Fibroblast of lung (primary cell): ENCODE results near the gene PTX4. TPM values are rescaled to one million over a fixed set of nuclear protein-coding genes. Genes with fewer than 3 reads are reported as not detected.

ENCODE experiments used
- DNase-seq, 2 donors: peaks; one replicate each; pipeline versions ENCODE4 v3.0.0 to v3.0.0-alpha.2; 2010; ENCODE audit warnings: low read depth in 2 of 2
- H2AFZ ChIP-seq: 2 replicates; pipeline ENCODE4 v1.5.1; 2012; ENCODE audit warnings: low read length, control low read depth, inconsistent platforms
- H3K27ac ChIP-seq: 2 replicates; pipeline ENCODE4 v1.5.1; 2011; ENCODE audit warnings: low read length, control low read depth; ENCODE audit not compliant: insufficient read depth
- H3K27me3 ChIP-seq: 2 replicates; pipeline ENCODE4 v1.5.1; 2011; ENCODE audit warnings: mild to moderate bottlenecking, low read length; ENCODE audit not compliant: control insufficient read depth, insufficient read depth
- H3K36me3 ChIP-seq: 2 replicates; pipeline ENCODE4 v1.5.1; 2011; ENCODE audit warnings: low read length; ENCODE audit not compliant: control insufficient read depth, insufficient read depth
- H3K4me1 ChIP-seq: 2 replicates; pipeline ENCODE4 v1.5.1; 2011; ENCODE audit warnings: low read length; ENCODE audit not compliant: control insufficient read depth, insufficient read depth; ENCODE audit errors: extremely low read depth
- H3K4me2 ChIP-seq: 2 replicates; pipeline ENCODE4 v1.5.1; 2011; ENCODE audit warnings: low read length, control low read depth; ENCODE audit not compliant: insufficient read depth; ENCODE audit errors: extremely low read depth
- H3K4me3 ChIP-seq, 4 experiments: fragments of 200-600 bp in 1 of 4; sonication (generic) in 1 of 4; replicated peaks in 1 of 4; 2 replicates each; pipeline ENCODE4 v1.5.1; 2011 to 2016; ENCODE audit warnings: low read length in 4 of 4, low read depth in 3 of 4, mild to moderate bottlenecking in 3 of 4, control low read depth in 2 of 4, inconsistent platforms in 1 of 4, mixed read lengths in 1 of 4; ENCODE audit not compliant: insufficient read depth in 1 of 4; ENCODE audit errors: control extremely low read depth in 1 of 4
- H3K79me2 ChIP-seq: 2 replicates; pipeline ENCODE4 v1.5.1; 2012; ENCODE audit warnings: mild to moderate bottlenecking, low read length, inconsistent platforms; ENCODE audit not compliant: control insufficient read depth, insufficient read depth
- H3K9ac ChIP-seq: 2 replicates; pipeline ENCODE4 v1.5.1; 2011; ENCODE audit warnings: mild to moderate bottlenecking, low read length, control low read depth; ENCODE audit not compliant: insufficient read depth
- H3K9me3 ChIP-seq: 2 replicates; pipeline ENCODE4 v1.5.1; 2012; ENCODE audit warnings: low read depth, low read length; ENCODE audit not compliant: control insufficient read depth, insufficient read depth
- H4K20me1 ChIP-seq: 2 replicates; pipeline ENCODE4 v1.5.1; 2011; ENCODE audit warnings: low read length; ENCODE audit not compliant: control insufficient read depth, insufficient read depth; ENCODE audit errors: extremely low read depth
- EZH2 ChIP-seq: IDR thresholded peaks from 2 replicates; pipeline ENCODE4 v1.5.1; 2012; ENCODE audit warnings: low read length, control low read depth, mild to moderate bottlenecking; ENCODE audit errors: missing control alignments
- polyA plus RNA-seq, 2 donors: library from polyadenylated mRNA; depleted of rRNA in 1 of 2; stranded (reverse) in 1 of 2; unstranded in 1 of 2; fragments of >200 nt; gene quantifications; 2 replicates each; pipeline ENCODE4 v1.2.1, GENCODE V29; 2011 to 2012; ENCODE audit warnings: missing spikeins in 1 of 2
- total RNA-seq: library from RNA; depleted of rRNA; stranded (reverse); fragments of >200 nt; gene quantifications from 2 replicates; pipeline ENCODE4 v1.2.1, GENCODE V29; 2014
- TF ChIP-seq, protein P1 (sequence below), 2 donors: IDR thresholded peaks in 1 of 2; conservative IDR thresholded peaks in 1 of 2; 1 replicate in 1 of 2; 2 replicates in 1 of 2; pipeline ENCODE4 v1.5.1; 2011 to 2012; ENCODE audit warnings: low read length in 2 of 2, control low read depth in 1 of 2, inconsistent platforms in 1 of 2, low read depth in 1 of 2, mild to moderate bottlenecking in 1 of 2

Gene PTX4
- total and polyA plus RNA-seq, 2 donors (not counting 1 experiment from before 2014, with no cell fraction given): not detected

DNA sequence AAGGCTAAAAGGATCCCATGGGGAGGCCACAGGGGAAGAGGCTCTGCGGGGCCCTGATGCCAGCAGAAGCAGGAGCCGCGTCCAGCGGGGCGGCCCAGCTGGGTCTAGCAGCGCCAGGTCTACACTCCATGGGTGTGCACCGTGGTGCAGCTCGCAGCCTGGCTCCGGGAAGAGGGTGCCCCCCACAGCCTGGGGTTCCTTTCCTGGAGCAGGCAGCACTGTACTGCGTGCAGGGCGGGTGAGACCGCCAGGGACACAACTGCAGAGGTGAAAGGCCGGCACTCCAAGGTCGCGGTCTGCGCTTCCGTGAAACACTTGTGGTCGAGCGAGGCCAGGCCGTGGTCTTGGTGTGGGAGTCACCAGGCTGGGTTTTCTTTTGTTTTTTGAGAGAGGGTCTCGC, 37.9 kb downstream of the PTX4 start:
- H3K9me3 ChIP-seq: no peaks in the 10 kb centered on the region
- no peak overlapping the region for H3K27ac ChIP-seq
- no peaks in the 10 kb centered on the region for H3K4me1 ChIP-seq
- H3K79me2 ChIP-seq: no peaks in the 10 kb centered on the region
- H4K20me1 ChIP-seq: no peaks in the 10 kb centered on the region
- peaks cover 22% of the 10 kb centered on the region for H3K36me3 ChIP-seq
- no peak for DNase-seq
- no peak overlapping the region for H3K4me3 ChIP-seq
- H3K4me2 ChIP-seq: no peak overlapping the region
- no peak overlapping the region for H3K9ac ChIP-seq
- no peak for TF ChIP-seq EZH2
- TF ChIP-seq, protein P1, sequence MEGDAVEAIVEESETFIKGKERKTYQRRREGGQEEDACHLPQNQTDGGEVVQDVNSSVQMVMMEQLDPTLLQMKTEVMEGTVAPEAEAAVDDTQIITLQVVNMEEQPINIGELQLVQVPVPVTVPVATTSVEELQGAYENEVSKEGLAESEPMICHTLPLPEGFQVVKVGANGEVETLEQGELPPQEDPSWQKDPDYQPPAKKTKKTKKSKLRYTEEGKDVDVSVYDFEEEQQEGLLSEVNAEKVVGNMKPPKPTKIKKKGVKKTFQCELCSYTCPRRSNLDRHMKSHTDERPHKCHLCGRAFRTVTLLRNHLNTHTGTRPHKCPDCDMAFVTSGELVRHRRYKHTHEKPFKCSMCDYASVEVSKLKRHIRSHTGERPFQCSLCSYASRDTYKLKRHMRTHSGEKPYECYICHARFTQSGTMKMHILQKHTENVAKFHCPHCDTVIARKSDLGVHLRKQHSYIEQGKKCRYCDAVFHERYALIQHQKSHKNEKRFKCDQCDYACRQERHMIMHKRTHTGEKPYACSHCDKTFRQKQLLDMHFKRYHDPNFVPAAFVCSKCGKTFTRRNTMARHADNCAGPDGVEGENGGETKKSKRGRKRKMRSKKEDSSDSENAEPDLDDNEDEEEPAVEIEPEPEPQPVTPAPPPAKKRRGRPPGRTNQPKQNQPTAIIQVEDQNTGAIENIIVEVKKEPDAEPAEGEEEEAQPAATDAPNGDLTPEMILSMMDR (conservative IDR thresholded peaks at IDR 0.05 in 1 of 2, IDR thresholded peaks at IDR 0.05 in 1 of 2; ENCODE audit: low read depth in 1 of 2, low read length in 2 of 2): no peak
- no peaks in the 10 kb centered on the region for H3K27me3 ChIP-seq
- H2AFZ ChIP-seq: no peak overlapping the region

DNA sequence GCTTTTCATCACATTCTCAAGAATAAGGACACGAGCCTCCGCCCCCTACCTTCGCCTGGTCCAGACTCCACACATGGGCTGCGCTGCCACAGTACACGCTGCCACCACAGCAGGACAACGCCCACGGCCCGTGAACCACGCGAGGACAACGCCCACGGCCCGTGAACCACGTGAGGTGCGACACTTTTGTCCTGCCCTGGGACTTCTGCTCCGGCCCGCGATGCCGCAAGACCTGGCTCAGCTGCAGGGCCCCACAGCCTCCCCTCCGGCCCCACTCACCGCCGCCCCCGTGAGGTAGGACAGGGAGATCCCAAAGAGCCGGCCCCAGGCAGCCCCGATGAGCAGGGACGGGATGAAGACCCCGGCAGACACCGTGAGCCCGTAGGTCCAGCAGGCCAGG, 38.5 kb downstream of the PTX4 start:
- H3K9me3 ChIP-seq: no peaks in the 10 kb centered on the region
- TF ChIP-seq EZH2: no peak
- TF ChIP-seq, protein P1 (conservative IDR thresholded peaks at IDR 0.05 in 1 of 2, IDR thresholded peaks at IDR 0.05 in 1 of 2; ENCODE audit: low read depth in 1 of 2, low read length in 2 of 2): no peak
- no peak overlapping the region for H2AFZ ChIP-seq
- H3K4me3 ChIP-seq: no peak overlapping the region
- peaks cover 20% of the 10 kb centered on the region for H3K36me3 ChIP-seq
- no peaks in the 10 kb centered on the region for H3K4me1 ChIP-seq
- H3K9ac ChIP-seq: no peak overlapping the region
- H3K27ac ChIP-seq: no peak overlapping the region
- no peaks in the 10 kb centered on the region for H3K27me3 ChIP-seq
- H3K4me2 ChIP-seq: no peak overlapping the region
- no peak for DNase-seq
- H3K79me2 ChIP-seq: no peaks in the 10 kb centered on the region
- H4K20me1 ChIP-seq: no peaks in the 10 kb centered on the region

DNA sequence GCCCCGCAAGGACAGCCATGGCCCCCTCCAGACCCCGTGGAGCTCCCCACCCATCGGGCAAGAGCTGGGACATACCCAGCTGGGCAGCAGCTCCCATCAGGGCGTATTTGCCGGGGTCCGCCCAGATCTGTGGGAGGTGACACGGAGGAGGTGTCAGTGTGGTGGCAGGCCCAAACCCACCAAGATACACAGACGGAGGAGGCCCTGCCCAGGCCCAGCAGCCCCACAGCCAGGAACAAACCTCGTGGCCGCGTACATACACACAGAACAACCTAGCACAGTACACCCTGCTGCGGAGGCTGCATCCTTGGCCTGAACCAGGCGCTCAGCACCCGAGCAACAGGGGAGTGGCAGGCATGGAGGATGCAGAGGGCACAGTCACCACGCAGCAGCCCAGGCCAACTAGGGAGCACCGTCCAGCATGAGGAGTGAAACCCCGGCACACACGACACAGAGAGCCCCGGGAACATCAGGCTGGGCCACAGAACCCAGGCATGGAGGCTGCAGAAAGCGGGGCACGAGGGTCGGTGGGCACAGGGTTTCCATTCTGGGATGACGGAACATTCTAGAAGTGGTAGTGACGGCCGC, 39.4 kb downstream of the PTX4 start:
- Histone ChIP-seq H3K79me2 (no peaks in the 10 kb centered on the region), H4K20me1 (no peaks in the 10 kb centered on the region), H3K9me3 (no peaks in the 10 kb centered on the region), H3K27me3 (no peaks in the 10 kb centered on the region), H3K9ac (no peak overlapping the region), H3K36me3 (peaks cover 18% of the 10 kb centered on the region), H3K4me1 (no peaks in the 10 kb centered on the region), H3K4me2 (no peak overlapping the region), H2AFZ (no peak overlapping the region), H3K27ac (no peak overlapping the region), H3K4me3 (no peak overlapping the region)
- no peak for DNase-seq
- TF ChIP-seq, protein P1 (conservative IDR thresholded peaks at IDR 0.05 in 1 of 2, IDR thresholded peaks at IDR 0.05 in 1 of 2; ENCODE audit: low read depth in 1 of 2, low read length in 2 of 2): no peak
- TF ChIP-seq EZH2: no peak
